ENCODE data around the gene DBNDD1. TPM values are rescaled to one million over a fixed set of nuclear protein-coding genes. Genes with fewer than 3 reads are reported as not detected.
A peak's percentile ranks its signal among the peaks of the same experiment; 100 is the strongest.
"Not testable (repeated sequence)": the region's sequence is repeated elsewhere in the genome, so short reads cannot be mapped to it uniquely, and the experiment has no call there.

Gene DBNDD1
- total RNA-seq, 6 experiments from 2014 or later, result 2.6 to 17.5 (median 7.6) TPM

GRCh38 chr16:89973235-89973634 lies 46.0 kb downstream of the DBNDD1 start:
- WGBS (ENCODE audit: insufficient coverage, low coverage, low lambda C conversion rate, missing lambda C conversion rate), result 3% methylated on average over 14 of the region's 14 CpGs
- H3K27ac ChIP-seq, result peak overlapping the region; percentile 87 to 93 (median 93)
- H3K4me3 ChIP-seq, result peak overlapping the region; percentile 100
- peaks cover 0 to 4% (median 0%) of the 10 kb centered on the region in 4 donors for H3K36me3 ChIP-seq
- H3K9me3 ChIP-seq, result no peaks in the 10 kb centered on the region
- ATAC-seq, result no peak
- H3K4me1 ChIP-seq, result peaks cover 0 to 27% (median 6%) of the 10 kb centered on the region in 4 donors
- intact Hi-C loops (cut with DNase I), result no loop called here
- no peak for DNase-seq
- TF ChIP-seq CTCF (IDR thresholded peaks at IDR 0.05) (no peak), POLR2A (IDR thresholded peaks at IDR 0.05) (no peak)
- H3K27me3 ChIP-seq, result no peaks in the 10 kb centered on the region

GRCh38 chr16:89972244-89973234 lies 46.7 kb downstream of the DBNDD1 start:
- WGBS (ENCODE audit: insufficient coverage, low coverage, low lambda C conversion rate, missing lambda C conversion rate), result 0% methylated on average over 15 of the region's 104 CpGs
- intact Hi-C loops (cut with DNase I), result no loop called here
- peak; percentile 94 to 96 (median 95) for DNase-seq
- no peak for TF ChIP-seq CTCF (IDR thresholded peaks at IDR 0.05)
- TF ChIP-seq POLR2A (IDR thresholded peaks at IDR 0.05), result peak; percentile 88
- H3K9me3 ChIP-seq, result no peaks in the 10 kb centered on the region
- peak overlapping the region; percentile 100 for H3K4me3 ChIP-seq
- H3K4me1 ChIP-seq, result peaks cover 0 to 27% (median 6%) of the 10 kb centered on the region in 4 donors
- no peaks in the 10 kb centered on the region for H3K27me3 ChIP-seq
- ATAC-seq, result peak; percentile 84 to 93 (median 89)
- no peaks in the 10 kb centered on the region for H3K36me3 ChIP-seq
- peak overlapping the region; percentile 87 to 93 (median 93) for H3K27ac ChIP-seq

GRCh38 chr16:89971495-89972243 lies 47.6 kb downstream of the DBNDD1 start:
- intact Hi-C loops (cut with DNase I), result no loop called here
- H3K27ac ChIP-seq, result peak overlapping the region; percentile 87 to 93 (median 93)
- TF ChIP-seq POLR2A (IDR thresholded peaks at IDR 0.05) (no peak), CTCF (IDR thresholded peaks at IDR 0.05) (no peak)
- H3K4me3 ChIP-seq, result peak overlapping the region; percentile 100
- H3K27me3 ChIP-seq, result no peaks in the 10 kb centered on the region
- peak; percentile 21 to 50 (median 28) for ATAC-seq
- no peaks in the 10 kb centered on the region for H3K9me3 ChIP-seq
- 55% methylated on average over 19 of the region's 42 CpGs for WGBS (ENCODE audit: insufficient coverage, low coverage, low lambda C conversion rate, missing lambda C conversion rate)
- peak in 1 of 3 donors; percentile 46 for DNase-seq
- no peaks in the 10 kb centered on the region for H3K36me3 ChIP-seq
- peaks cover 0 to 27% (median 6%) of the 10 kb centered on the region in 4 donors for H3K4me1 ChIP-seq

GRCh38 chr16:89969741-89970410 lies 49.4 kb downstream of the DBNDD1 start:
- Histone ChIP-seq H3K4me1 (peaks cover 0 to 27% (median 6%) of the 10 kb centered on the region in 4 donors), H3K27ac (no peak overlapping the region), H3K27me3 (no peaks in the 10 kb centered on the region), H3K4me3 (no peak overlapping the region), H3K36me3 (no peaks in the 10 kb centered on the region), H3K9me3 (no peaks in the 10 kb centered on the region)
- no peak for TF ChIP-seq CTCF (IDR thresholded peaks at IDR 0.05)
- DNase-seq (no peak), ATAC-seq (no peak)
- intact Hi-C loops (cut with DNase I), result no loop called here
- WGBS (ENCODE audit: insufficient coverage, low coverage, low lambda C conversion rate, missing lambda C conversion rate), result 72% methylated on average over 5 of the region's 6 CpGs

- WGBS (ENCODE audit: insufficient coverage, low coverage, low lambda C conversion rate, missing lambda C conversion rate), result 89% methylated on average over 3 of the region's 11 CpGs
- H3K27me3 ChIP-seq; DNase-seq; H3K36me3 ChIP-seq; H3K9me3 ChIP-seq; H3K4me3 ChIP-seq; H3K27ac ChIP-seq; intact Hi-C loops (cut with DNase I); ATAC-seq: not testable (repeated sequence)
- peaks cover 0 to 16% (median 6%) of the 10 kb centered on the region in 4 donors for H3K4me1 ChIP-seq
These were observed 51.2 kb downstream of the DBNDD1 start for GRCh38 chr16:89968074-89968473.

GRCh38 chr16:89967436-89967835 lies 51.8 kb downstream of the DBNDD1 start:
- 65% methylated on average over 2 of the region's 5 CpGs for WGBS (ENCODE audit: insufficient coverage, low coverage, low lambda C conversion rate, missing lambda C conversion rate)
- H3K4me3 ChIP-seq; ATAC-seq; H3K27ac ChIP-seq; DNase-seq; intact Hi-C loops (cut with DNase I); H3K27me3 ChIP-seq; H3K36me3 ChIP-seq; H3K9me3 ChIP-seq: not testable (repeated sequence)
- H3K4me1 ChIP-seq, result peaks cover 0 to 16% (median 6%) of the 10 kb centered on the region in 4 donors
